GM13977 (cell line): ENCODE measurements around the gene MAGEA2.
"Not testable (repeated sequence)": the region's sequence is repeated elsewhere in the genome, so short reads cannot be mapped to it uniquely, and the experiment has no call there.

ENCODE experiments used
- DNase-seq: peaks from one replicate; pipeline ENCODE4 v3.0.0; 2012; ENCODE audit warnings: low spot score
- CTCF ChIP-seq: IDR thresholded peaks from 2 replicates; pipeline ENCODE4 v1.5.1; 2012; ENCODE audit warnings: mild to moderate bottlenecking, control low read depth; ENCODE audit not compliant: insufficient read depth; ENCODE audit errors: extremely low read depth, missing control alignments
- in situ Hi-C: fragments of 300-500 bp; cut with MboI; formaldehyde crosslinking; loops from one replicate; pipeline ENCODE4 v1.12.0; 2022; ENCODE audit warnings: low sequenced_read_pairs, low pct_unique_long_range_greater_than_20kb, mixed read lengths, inconsistent platforms; ENCODE audit not compliant: unreplicated experiment

The MAGEA2 gene

DNA sequence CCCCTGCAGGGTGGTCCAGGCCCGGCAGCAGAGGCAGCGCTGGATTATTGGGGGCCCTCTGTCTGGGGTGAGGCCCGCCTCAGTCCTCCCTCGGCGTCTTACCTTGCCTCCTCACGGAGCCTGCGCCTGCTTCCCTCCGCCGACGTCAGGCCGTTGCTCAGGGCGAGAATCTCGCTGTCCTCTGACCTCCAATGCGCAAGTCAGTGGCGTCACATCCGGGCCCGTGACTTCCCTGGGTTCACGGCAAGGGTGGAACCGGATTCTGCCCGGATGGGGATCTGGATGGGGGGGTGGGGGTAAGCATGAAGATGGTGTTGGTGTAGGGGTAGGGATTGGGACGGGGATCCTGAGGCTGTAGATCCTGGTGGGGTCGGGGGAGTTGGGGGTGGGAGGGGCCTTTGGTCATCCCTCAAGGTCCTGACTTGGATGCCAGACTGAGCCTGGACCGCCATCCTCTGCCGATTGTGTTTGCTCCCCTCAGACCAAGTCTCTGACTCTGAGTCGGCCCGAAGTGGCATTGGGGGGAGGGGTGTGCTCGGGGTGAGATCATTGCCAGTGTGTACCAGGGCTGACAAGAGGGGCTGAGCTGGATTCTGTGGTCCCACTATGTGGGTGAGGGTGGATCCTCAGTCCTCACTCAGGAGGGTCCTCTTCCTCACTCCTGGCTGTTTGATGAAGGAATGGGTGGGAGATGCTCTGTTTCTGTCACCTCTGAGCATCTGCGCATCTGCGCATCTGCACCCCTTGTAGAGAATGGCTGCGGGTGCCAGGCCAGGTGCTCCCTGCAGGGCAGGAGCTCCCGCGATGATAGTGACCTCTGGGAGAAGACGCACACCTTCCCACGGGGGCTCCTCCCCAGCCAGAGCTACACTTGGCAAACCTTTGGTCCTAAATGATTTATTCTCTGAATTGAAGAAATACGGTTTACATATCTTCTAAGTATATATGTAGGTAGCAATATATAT is at the start of gene MAGEA2:
Gene MAGEA2 (minus strand): TSS at position 157 of the 965 bp plus-strand sequence. CDS start 2,479 bp downstream, outside the sequence.
- DNase-seq, in situ Hi-C loops: not testable (repeated sequence)

DNA sequence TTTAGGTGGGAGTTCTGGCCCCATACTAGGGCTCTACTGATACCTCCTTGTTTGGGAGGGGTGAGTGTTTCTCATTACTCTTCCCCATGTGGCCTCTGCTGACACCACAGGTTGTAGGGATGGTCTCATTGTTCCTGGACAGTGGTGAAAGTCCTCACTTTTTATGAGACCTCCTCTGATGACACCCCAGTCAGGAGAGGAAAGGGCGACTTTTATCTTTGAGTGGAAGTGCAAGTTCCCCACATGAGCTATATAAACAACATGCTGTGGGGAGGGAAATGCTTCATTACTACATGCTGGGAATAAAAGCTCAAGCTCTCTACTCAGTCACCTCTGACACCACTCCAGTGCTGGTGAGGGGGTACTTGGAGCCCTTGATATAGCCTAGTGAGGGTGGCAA is 45.3 kb upstream of the MAGEA2 start:
- in situ Hi-C loops, result no loop called here
- no peak for DNase-seq
- no peak for TF ChIP-seq CTCF

DNA sequence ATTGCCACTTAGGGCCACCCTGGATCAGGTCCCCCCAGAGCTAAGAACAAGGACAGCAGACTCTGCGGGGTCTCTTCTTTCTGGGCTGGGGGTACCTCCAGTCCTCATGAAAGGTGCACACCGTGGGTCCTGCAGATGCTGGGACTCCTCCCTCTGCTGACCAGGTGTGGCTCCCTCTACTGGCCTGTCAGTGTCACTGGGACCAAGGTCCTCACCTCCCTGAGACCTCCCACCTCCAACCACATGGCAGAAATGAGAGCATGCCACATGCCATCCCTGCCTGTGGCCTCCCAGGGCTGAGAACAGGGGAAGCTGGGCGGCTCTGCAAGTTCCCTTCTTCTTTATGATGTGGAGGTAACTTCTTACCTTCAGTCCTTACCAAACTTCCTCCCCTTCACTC is 33.4 kb upstream of the MAGEA2 start:
- DNase-seq, in situ Hi-C loops: not testable (repeated sequence)

DNA sequence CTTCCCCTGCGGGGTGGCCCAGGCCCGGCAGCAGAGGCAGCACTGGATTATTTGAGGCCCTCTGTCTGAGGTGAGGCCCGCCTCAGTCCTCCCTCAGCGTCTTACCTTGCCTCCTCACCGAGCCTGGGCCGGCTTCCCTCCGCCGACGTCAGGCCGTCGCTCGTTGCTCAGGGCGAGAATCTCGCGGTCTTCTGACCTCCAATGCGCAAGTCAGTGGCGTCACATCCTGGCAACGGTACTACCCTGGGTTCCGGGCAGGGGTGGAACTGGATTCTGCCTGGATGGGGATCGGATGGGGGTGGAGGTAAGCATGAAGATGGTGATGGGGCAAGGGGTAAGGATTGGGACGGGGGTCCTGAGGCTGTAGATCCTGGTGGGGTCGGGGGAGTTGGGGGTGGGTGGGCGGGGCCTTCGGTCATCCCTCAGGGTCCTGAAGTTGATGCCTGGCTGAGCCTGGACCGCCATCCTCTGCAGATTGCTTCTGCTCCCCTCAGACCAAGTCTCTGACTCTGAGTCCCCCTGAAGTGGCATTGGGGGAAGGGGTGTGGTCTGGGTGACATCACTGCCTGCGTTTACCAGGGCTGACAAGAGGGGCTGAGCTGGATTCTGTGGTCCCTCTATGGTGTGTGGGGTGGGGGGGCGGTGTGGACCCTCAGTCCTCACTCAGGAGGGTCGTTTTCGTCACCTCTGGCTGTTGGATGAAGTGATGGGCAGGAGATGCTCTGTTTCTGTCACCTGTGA is 16.1 kb upstream of the MAGEA2 start, which contains the start of gene MAGEA6:
Gene MAGEA6 (minus strand): TSS at position 141 of the 741 bp plus-strand sequence. CDS start 2,039 bp downstream, outside the sequence.
- DNase-seq, in situ Hi-C loops: not testable (repeated sequence)

DNA sequence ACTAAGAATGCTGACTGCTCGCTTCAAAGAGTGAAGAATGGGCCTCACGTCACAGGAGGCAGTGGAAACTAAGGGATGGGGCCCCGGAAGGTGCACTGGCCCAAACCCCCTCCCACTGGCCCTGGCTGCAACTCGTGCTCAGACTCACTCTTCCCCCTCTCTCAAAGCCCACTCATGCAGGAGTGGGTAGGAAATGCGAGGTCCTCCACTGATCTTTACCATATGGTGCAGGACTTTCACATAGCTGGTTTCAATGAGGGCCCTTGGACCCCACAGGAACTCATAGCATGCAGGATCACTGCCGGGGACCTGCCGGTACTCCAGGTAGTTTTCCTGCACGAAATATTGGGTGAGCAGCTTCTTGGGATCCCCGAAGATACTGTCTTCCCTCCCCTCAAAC is 12.9 kb upstream of the MAGEA2 start:
- DNase-seq, in situ Hi-C loops: not testable (repeated sequence)

DNA sequence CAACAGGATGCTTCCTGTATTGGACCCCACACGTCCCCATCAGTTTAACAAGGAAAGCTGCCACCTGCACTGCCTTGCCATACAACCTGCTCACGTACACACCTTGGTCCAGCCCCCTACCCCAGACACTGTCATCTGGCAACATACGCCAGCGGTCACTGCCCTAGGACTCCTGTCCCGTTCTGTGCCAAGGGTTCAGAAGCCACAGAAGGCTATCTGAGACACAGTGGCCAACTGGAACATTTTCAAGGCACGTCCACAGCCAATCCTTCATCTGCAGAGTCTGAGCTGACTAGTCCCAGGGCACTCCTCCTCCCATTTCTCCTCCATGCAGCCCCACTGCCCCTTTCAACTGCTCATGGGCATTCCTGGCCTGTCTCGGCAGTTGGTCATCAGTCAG is 7.9 kb upstream of the MAGEA2 start:
- DNase-seq, in situ Hi-C loops: not testable (repeated sequence)

GRCh38 chrX:152759544-152759943 is 5.9 kb upstream of the MAGEA2 start:
- DNase-seq, in situ Hi-C loops: not testable (repeated sequence)

DNA sequence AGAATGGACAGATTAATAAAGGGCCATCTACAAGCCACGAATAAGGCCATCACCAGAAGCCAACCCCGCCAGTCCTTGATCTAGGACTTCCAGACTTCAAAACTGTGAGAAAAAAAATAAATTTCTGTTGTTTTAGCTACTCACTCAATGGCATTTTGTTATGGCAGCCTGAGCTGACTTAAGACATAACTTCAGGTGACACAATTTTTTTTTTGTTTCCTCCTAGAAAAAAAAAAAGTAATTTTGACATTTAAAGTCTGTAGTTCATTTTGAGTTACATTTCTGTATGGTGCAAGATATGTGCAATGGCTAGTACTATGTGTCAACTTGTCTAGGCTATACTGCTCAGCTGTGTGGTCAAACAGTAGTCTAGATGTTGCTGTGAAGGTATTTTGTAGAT is 5.3 kb upstream of the MAGEA2 start, which contains the start of gene CSAG3:
Gene CSAG3 (plus strand): TSS at position 301 of the 400 bp plus-strand sequence.
- in situ Hi-C loops, DNase-seq: not testable (repeated sequence)

DNA sequence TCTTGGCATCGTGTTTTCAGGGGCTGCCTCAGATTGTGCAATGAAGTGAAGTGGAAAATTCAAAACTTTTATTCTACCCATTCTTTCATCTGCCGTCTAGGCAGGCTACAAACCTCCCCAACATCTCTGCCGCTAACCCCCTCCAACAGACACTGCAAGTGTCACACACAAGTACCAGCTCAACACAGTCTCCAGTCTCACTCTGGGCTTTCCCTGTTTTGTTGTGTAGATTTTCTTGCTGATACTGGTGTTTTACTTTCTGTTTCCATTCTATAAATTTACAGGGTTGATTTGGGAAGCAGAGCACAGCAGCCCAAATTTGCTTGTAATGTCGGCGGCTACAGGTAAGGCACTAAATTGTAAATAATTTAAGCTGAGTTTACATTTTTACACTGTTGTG is 1.2 kb upstream of the MAGEA2 start:
- in situ Hi-C loops, DNase-seq: not testable (repeated sequence)

GRCh38 chrX:152738560-152738959 is 15.1 kb downstream of the MAGEA2 start:
- in situ Hi-C loops, result no loop called here
- DNase-seq, result no peak
- no peak for TF ChIP-seq CTCF

- in situ Hi-C loops, DNase-seq: not testable (repeated sequence)
Measured at GRCh38 chrX:152736528-152736927, 17.1 kb downstream of the MAGEA2 start.
